ENCODE measurements around the gene OPCML. TPM values are rescaled to one million over a fixed set of nuclear protein-coding genes. Genes with fewer than 3 reads are reported as not detected.
A peak's percentile ranks its signal among the peaks of the same experiment; 100 is the strongest.

Gene OPCML
- total RNA-seq, 1 donor from 2014 or later: 1.2 TPM

DNA sequence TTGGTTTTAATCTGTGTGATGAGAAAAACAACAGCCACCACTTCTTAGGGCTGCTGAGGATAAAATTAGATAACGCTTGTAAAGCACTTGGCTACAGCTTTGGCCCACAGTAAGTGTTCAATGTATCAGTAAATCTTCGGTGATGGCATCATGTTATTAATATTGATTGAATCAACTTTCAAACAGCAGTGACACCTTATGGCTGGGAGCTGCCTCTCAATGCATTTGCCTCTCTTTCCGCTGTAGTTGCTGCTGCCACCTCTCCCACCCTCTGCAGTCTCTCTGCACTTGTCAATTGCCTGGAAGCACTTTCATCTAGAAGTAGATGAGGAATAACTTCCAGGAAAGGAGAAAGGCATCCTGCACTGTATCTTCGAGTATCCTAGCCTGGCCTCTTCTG lies 491.1 kb downstream of the OPCML start:
- TF ChIP-seq, protein P1, sequence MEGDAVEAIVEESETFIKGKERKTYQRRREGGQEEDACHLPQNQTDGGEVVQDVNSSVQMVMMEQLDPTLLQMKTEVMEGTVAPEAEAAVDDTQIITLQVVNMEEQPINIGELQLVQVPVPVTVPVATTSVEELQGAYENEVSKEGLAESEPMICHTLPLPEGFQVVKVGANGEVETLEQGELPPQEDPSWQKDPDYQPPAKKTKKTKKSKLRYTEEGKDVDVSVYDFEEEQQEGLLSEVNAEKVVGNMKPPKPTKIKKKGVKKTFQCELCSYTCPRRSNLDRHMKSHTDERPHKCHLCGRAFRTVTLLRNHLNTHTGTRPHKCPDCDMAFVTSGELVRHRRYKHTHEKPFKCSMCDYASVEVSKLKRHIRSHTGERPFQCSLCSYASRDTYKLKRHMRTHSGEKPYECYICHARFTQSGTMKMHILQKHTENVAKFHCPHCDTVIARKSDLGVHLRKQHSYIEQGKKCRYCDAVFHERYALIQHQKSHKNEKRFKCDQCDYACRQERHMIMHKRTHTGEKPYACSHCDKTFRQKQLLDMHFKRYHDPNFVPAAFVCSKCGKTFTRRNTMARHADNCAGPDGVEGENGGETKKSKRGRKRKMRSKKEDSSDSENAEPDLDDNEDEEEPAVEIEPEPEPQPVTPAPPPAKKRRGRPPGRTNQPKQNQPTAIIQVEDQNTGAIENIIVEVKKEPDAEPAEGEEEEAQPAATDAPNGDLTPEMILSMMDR (conservative IDR thresholded peaks at IDR 0.05): peak; percentile 16
- Mint-ChIP-seq H3K27ac (ENCODE audit: unreplicated experiment) (no peak overlapping the region), H3K4me3 (no peak overlapping the region), H3K9me3 (no peaks in the 10 kb centered on the region), H3K4me1 (peaks cover 2% of the 10 kb centered on the region), H3K27me3 (ENCODE audit: low read depth) (peaks cover 11% of the 10 kb centered on the region), H3K36me3 (ENCODE audit: low read depth) (no peaks in the 10 kb centered on the region)
- no peak for DNase-seq (ENCODE audit: low read depth, low spot score)

DNA sequence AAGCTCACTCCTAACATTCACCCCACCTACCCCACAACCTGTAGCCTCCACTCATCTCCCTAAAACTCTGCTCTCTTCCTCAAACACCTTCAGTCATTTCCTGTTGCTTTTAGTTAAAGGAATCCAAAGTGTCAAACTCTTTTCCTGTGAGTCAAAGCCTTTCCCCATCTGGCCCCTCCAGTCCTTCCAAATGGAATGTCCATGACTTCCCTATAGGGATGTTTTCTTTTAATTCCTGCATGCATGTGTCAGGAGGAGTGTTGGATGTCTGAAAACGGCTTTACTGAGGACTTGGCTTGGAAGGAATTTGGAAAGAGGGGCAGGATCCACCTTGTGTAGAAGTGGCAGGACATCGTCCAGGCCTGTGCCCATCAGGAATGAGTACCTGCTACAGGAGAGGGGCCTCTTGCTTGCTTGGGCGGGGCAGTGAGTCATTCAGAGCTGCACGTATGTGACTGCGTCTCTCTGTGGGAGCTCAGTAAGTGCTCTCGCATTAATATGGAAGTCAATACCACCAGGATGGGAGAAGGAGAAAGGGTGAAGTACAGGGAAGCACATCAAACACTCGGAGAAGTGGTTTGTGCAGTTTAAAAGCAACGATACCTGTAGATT lies 491.9 kb downstream of the OPCML start:
- H3K27ac Mint-ChIP-seq (ENCODE audit: unreplicated experiment): no peak overlapping the region
- DNase-seq (ENCODE audit: low read depth, low spot score): no peak

DNA sequence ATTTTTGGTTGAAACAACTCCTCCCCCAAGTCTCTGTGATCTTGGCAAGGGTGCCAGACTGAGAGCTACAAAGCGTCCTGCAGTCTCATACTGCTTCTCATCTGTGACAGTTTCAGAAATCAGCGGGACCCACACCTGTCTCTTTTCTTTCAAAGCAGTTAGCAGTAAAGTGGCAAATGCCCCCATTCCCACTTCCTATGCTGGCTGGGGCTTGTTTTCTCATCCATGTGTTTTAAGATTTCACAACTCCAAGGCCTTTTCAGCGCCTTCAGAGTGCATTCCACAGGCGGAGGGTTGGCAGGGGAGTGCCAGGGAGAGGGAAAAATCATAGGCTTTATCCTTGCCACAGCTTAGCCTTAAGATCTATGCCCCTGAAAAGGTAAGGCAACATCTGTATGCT lies 493.5 kb downstream of the OPCML start:
- no peak overlapping the region for H3K27ac Mint-ChIP-seq (ENCODE audit: unreplicated experiment)
- no peak overlapping the region for H3K4me3 Mint-ChIP-seq
- no peaks in the 10 kb centered on the region for H3K4me1 Mint-ChIP-seq
- DNase-seq (ENCODE audit: low read depth, low spot score): no peak
- H3K27me3 Mint-ChIP-seq (ENCODE audit: low read depth): peaks cover 10% of the 10 kb centered on the region
- TF ChIP-seq, protein P1 (conservative IDR thresholded peaks at IDR 0.05): no peak
- H3K9me3 Mint-ChIP-seq: no peaks in the 10 kb centered on the region
- no peaks in the 10 kb centered on the region for H3K36me3 Mint-ChIP-seq (ENCODE audit: low read depth)

More for the DNA sequence above, 491.9 kb downstream of the OPCML start:
- Mint-ChIP-seq H3K4me3 (no peak overlapping the region), H3K27me3 (ENCODE audit: low read depth) (peaks cover 10% of the 10 kb centered on the region), H3K9me3 (no peaks in the 10 kb centered on the region), H3K36me3 (ENCODE audit: low read depth) (no peaks in the 10 kb centered on the region), H3K4me1 (no peaks in the 10 kb centered on the region)
- TF ChIP-seq, protein P1 (conservative IDR thresholded peaks at IDR 0.05): no peak

DNA sequence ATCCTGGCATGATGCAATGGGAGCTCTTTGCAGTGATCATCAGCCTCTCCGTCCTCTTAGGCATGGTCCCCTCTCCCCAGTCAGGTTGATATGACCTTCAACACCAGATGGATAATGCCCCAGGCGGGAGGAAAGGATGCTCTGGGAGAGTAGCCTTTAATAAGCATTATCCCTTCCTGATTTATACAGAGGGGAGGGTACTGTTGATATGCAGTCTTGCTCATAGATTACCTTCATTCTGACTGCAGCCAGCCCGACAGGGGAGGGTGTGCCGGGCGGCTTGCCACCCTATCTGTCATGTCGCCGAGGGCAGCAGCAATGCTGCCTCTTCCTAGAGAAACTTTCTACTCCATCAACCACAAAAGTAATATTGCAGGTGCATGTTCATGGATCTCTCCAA lies 497.4 kb downstream of the OPCML start:
- peaks cover 3% of the 10 kb centered on the region for H3K27me3 Mint-ChIP-seq (ENCODE audit: low read depth)
- peaks cover 15% of the 10 kb centered on the region for H3K4me1 Mint-ChIP-seq
- peaks cover 8% of the 10 kb centered on the region for H3K9me3 Mint-ChIP-seq
- TF ChIP-seq, protein P1 (conservative IDR thresholded peaks at IDR 0.05): no peak
- no peak for DNase-seq (ENCODE audit: low read depth, low spot score)
- H3K36me3 Mint-ChIP-seq (ENCODE audit: low read depth): no peaks in the 10 kb centered on the region
- H3K4me3 Mint-ChIP-seq: no peak overlapping the region
- H3K27ac Mint-ChIP-seq (ENCODE audit: unreplicated experiment): no peak overlapping the region

DNA sequence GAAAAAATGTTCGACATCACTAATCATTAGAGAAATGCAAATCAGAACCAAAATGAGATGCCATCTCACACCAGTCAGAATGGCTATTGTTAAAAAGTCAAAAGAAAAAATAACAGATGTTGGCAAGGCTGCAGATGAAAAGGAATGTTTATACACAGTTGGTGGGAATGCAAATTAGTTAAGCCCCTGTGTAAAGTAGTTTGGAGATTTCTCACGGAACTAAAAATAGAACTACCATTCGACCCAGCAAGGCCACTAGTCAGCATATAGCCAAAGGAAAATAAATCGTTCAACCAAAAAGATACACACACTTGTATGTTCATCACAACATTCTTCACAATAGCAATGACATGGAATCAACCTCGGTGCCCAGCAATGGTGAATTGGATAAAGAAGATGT lies 503.2 kb downstream of the OPCML start:
- H3K4me1 Mint-ChIP-seq: peaks cover 15% of the 10 kb centered on the region
- DNase-seq (ENCODE audit: low read depth, low spot score): no peak
- H3K27ac Mint-ChIP-seq (ENCODE audit: unreplicated experiment): no peak overlapping the region
- TF ChIP-seq, protein P1 (conservative IDR thresholded peaks at IDR 0.05): no peak
- no peak overlapping the region for H3K4me3 Mint-ChIP-seq
- peaks cover 9% of the 10 kb centered on the region for H3K9me3 Mint-ChIP-seq
- H3K36me3 Mint-ChIP-seq (ENCODE audit: low read depth): no peaks in the 10 kb centered on the region
- H3K27me3 Mint-ChIP-seq (ENCODE audit: low read depth): no peaks in the 10 kb centered on the region

Measured in neural crest cell (in vitro differentiated cells).